HG03175 (cell line): ENCODE measurements around the gene FAM168B.

Experiments
- ATAC-seq: cut with Tn5 transposase; IDR thresholded peaks from one replicate; pipeline ENCODE4 v1.9.1; 2021; ENCODE audit warnings: mild to moderate bottlenecking, moderate library complexity; ENCODE audit not compliant: unreplicated experiment

The FAM168B gene

GRCh38 chr2:131041402-131042147 lies 51.7 kb downstream of the FAM168B start:
- no peak for ATAC-seq

GRCh38 chr2:131040661-131041401 lies 52.4 kb downstream of the FAM168B start:
- ATAC-seq: no peak

GRCh38 chr2:131039908-131040660 lies 53.2 kb downstream of the FAM168B start:
- no peak for ATAC-seq

DNA sequence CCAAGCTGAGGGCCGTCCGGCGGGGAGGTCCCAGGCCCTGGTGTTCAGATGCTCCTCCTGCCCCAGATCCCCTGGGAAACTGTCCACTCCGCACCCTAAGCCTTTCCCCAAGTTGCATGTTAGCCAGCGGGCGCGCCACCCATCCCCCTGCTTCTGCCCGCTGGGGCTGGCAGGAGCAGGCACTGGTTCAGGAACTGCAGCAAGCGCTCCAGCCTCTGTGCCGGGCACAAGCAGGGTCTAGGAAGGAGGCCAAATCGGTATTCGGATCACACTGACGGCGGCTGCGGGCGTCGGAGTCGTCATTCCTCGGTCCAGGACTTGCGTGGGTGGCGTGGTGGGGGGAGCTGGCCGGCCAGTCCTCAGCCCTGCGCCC lies 53.7 kb downstream of the FAM168B start:
- ATAC-seq: no peak

DNA sequence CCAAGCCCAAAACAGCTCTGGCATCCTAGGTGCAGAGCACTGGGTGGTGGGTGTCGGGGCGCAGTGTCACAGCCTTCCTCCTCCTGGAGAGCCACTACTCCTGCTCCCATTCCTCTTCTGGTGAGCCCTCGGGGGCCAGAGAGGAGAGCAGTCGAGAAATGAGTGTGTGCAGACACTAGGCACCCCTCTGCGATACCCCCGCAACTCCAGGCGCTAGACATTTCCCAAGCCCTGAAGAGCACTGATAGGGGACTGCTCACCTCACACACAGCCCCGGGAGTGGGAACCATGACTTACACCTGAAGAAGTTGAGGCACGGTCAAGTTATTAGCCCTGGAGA lies 54.2 kb downstream of the FAM168B start:
- no peak for ATAC-seq

- ATAC-seq: no peak
Observed at GRCh38 chr2:131038258-131039100, 54.8 kb downstream of the FAM168B start.

DNA sequence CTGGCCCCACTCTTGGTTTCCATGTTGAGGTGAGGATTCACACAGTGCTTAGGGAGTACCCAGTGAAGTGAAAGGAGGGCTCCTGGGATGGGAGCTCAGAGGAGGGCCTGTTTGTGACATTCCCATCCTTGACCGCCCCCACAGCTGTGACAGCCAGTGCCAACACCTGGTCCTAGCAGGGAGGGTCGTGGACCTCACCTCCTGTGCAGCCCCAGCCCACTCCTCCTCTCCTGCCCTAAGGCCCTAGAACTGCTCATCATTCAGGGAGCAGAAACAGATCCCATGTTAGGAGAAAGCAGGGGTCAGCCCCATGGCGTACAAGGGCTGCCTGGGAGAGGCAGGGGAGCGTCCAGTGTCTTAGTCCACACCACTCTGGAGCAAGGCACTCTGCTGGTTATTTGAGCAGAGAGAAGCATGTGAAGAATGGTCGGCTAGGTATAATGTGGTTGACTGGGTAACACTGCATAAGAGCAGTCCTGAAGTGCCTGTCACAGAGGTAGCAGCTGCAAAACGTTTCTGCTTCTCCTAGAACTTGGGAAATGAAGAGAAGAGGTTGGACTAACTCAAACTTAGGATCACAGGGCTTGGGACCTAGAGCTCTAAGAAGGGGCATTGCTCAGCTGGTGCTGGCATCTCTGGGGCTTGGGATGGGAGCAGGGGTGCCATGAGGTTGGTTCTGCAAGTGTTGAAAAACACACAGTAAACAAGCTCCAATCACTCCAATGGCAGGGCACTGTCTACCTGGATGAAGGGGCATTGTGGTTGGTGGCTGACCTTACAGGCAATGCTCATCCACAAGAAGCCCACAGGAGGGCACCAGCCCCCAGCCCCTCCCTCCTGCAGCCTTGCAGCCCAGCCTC lies 55.6 kb downstream of the FAM168B start:
- ATAC-seq: no peak

- no peak for ATAC-seq
Observed at GRCh38 chr2:131036696-131037397, 56.4 kb downstream of the FAM168B start.

DNA sequence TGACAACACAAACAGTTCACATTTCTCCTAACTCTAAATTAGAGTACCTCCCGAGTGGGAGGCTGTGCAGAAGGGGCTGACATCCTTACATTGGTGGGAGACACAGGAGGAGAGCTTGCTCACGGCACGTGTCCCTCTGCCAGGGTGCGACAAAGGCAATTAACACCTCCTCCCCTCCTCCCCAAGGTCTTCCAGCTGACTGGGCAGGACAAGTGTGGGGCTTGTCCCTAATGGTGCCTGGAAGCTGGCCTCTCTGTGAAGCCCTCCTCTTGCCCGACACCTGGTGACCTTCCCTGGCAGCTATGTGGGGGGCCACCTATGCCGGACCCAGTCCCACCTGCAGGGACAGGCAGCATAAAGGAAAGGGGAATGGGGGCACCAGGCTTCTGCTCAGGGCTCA lies 57.0 kb downstream of the FAM168B start:
- ATAC-seq: no peak

- no peak for ATAC-seq
Observed at GRCh38 chr2:131035826-131036231, 57.4 kb downstream of the FAM168B start.

DNA sequence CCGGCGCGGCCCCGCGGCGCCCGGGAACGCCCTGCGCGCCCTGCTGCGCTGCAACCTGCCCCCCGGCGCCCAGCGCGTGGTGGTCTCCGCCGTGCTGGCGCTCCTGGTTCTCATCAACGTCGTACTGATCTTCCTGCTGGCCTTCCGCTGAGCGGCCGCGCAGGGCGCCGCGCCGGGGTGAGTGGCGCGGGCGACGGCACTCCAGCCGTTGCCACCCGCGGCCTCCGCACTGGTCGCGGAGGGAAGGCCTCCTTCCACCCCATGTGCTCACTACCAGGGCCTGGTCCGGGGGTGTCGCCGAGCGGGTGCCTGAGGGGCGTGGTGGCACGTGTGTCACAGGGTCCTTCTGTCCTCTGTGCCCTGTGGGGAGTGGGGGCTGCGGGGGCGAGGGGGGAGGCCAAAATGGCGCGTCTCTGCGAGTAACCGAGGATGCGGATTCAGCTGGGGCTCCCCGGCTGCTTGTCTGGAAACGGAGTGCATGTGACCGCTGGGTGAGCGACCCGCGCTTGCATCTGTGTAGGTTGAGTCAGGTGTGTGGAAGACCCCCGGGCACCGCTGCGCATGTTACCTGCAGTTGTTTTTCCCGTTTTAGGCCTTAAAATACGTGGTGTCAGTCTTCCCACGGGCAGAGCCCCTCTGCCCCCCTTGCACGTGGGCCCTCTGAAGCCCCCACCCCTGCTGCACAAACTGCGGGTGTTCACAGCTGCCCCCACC lies 58.0 kb downstream of the FAM168B start:
- no peak for ATAC-seq

- no peak for ATAC-seq
Observed at GRCh38 chr2:131034122-131035051, 58.9 kb downstream of the FAM168B start.

GRCh38 chr2:131033786-131034121 lies 59.5 kb downstream of the FAM168B start:
- no peak for ATAC-seq

GRCh38 chr2:131032393-131032836 lies 60.8 kb downstream of the FAM168B start:
- no peak for ATAC-seq

DNA sequence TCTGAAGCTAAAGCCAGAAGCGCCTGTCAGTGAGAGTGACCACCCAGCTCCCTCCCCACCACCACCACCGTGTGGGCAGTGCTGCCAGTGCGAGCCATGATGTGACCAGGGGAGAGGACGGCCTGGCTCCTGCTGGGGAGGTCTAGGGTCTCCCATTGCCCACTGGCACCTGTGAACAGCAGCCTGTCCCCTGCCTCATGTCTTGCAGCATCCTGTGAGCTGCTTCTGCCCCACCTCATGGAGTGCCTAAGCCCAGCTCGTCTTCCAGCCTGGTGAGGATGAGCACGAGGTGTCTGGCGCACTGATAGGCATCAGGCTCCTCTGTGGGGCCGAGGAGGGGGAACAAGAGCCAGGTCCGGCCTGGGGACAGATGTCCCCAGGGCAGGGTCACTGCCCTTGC lies 61.4 kb downstream of the FAM168B start:
- ATAC-seq: no peak

- no peak for ATAC-seq
Observed at GRCh38 chr2:131031431-131031841, 61.8 kb downstream of the FAM168B start.

- ATAC-seq: no peak
Observed at GRCh38 chr2:131030478-131030971, 62.7 kb downstream of the FAM168B start.

GRCh38 chr2:131029812-131030211 lies 63.4 kb downstream of the FAM168B start:
- no peak for ATAC-seq
